ENCODE results near the gene ANKRD16. TPM values are rescaled to one million over a fixed set of nuclear protein-coding genes. Genes with fewer than 3 reads are reported as not detected.
A peak's percentile ranks its signal among the peaks of the same experiment; 100 is the strongest.

ANKRD16 gene
- 1 to 10 TPM; 3.3 to 8.9 (median 5.9) TPM for total RNA-seq

DNA sequence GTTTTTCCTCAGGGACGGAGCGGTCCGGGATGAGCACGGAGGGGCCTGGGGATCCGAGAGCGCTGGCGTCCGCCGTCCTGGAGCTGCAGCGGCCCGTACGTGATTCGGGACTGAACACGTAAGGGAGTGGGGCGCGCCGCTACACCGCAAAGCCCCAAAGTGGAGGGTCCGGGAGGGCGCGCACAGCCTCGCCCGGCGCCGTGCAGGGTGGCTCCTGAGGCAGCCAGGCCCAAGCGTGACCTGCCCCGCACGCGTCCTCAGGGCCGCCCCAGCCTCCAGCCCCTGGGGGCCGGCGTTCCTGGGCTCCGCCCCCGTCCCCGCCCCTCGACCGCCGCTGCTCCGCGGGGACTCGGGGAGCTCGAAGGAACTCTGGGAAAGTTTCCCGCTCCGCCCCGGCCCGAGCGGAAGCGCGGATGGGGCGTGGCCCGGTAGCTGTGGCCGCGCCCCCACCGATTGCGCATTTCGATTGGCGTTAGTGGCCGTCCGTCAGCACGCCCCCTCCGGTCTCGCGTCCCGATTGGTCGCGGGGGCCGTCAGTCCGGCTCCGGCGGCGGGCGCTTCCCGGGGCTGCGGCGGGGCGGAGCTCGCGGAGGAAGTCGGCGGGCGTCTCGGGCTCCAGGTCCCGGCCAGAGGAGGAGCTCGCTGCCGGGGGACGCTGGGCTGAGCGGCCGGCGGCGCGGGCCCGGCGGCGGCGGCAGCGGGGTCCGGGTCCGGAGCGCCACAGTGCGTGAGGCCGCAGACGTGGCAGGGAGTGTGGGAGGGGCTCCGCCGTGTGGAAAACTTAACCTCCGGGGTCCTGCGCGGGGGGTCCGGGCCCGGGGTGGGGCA lies at the start of gene ANKRD16, which contains the start of gene FBH1:
Gene ANKRD16, minus strand, starts transcription at position 270 of the 828 bp plus-strand sequence. CDS start 539 bp downstream, outside the sequence.
Gene FBH1, plus strand, starts transcription at position 620 of the 828 bp plus-strand sequence. Its CDS starts 103 bp downstream, at position 723.
- Histone ChIP-seq H3K4me1 (peaks cover 0 to 53% (median 22%) of the 10 kb centered on the region in 3 donors), H3K36me3 (peaks cover 0 to 37% of the 10 kb centered on the region in 2 donors), H3K27ac (peak within 1 kb of the TSS; percentile 45 to 93 (median 89)), H3K27me3 (no peaks in the 10 kb centered on the region), H3K4me3 (peak within 1 kb of the TSS; percentile 53 to 91), H3K9me3 (no peaks in the 10 kb centered on the region)
- peak; percentile 71 for TF ChIP-seq POLR2AphosphoS5 (IDR thresholded peaks at IDR 0.05)
- no peak for TF ChIP-seq EP300 (IDR thresholded peaks at IDR 0.05)
- TF ChIP-seq, protein P1, sequence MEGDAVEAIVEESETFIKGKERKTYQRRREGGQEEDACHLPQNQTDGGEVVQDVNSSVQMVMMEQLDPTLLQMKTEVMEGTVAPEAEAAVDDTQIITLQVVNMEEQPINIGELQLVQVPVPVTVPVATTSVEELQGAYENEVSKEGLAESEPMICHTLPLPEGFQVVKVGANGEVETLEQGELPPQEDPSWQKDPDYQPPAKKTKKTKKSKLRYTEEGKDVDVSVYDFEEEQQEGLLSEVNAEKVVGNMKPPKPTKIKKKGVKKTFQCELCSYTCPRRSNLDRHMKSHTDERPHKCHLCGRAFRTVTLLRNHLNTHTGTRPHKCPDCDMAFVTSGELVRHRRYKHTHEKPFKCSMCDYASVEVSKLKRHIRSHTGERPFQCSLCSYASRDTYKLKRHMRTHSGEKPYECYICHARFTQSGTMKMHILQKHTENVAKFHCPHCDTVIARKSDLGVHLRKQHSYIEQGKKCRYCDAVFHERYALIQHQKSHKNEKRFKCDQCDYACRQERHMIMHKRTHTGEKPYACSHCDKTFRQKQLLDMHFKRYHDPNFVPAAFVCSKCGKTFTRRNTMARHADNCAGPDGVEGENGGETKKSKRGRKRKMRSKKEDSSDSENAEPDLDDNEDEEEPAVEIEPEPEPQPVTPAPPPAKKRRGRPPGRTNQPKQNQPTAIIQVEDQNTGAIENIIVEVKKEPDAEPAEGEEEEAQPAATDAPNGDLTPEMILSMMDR (IDR thresholded peaks at IDR 0.05) = no peak
- peak; percentile 71 for TF ChIP-seq POLR2A (IDR thresholded peaks at IDR 0.05)
- peak; percentile 96 for ATAC-seq
- WGBS, 2 donors (ENCODE audit: low coverage in 1 of 2) = no CpG with 5 or more reads among the region's 109 CpGs

- H3K27me3 ChIP-seq = no peaks in the 10 kb centered on the region
- WGBS, 2 donors (ENCODE audit: low coverage in 1 of 2) = 86 to 93% methylated on average over 3 to 12 of the region's 12 CpGs
- peaks cover 0 to 58% of the 10 kb centered on the region in 2 donors for H3K36me3 ChIP-seq
- no peak overlapping the region for H3K4me3 ChIP-seq
- no peak for TF ChIP-seq POLR2AphosphoS5 (IDR thresholded peaks at IDR 0.05)
- TF ChIP-seq, protein P1 (IDR thresholded peaks at IDR 0.05) = no peak
- TF ChIP-seq POLR2A (IDR thresholded peaks at IDR 0.05) = no peak
- no peak for TF ChIP-seq EP300 (IDR thresholded peaks at IDR 0.05)
- no peak for ATAC-seq
- no peak overlapping the region for H3K27ac ChIP-seq
- no peaks in the 10 kb centered on the region for H3K9me3 ChIP-seq
- H3K4me1 ChIP-seq = peaks cover 0 to 19% (median under 1%) of the 10 kb centered on the region in 3 donors
Observed at GRCh38 chr10:5938291-5938690, 48.6 kb upstream of the ANKRD16 start.

DNA sequence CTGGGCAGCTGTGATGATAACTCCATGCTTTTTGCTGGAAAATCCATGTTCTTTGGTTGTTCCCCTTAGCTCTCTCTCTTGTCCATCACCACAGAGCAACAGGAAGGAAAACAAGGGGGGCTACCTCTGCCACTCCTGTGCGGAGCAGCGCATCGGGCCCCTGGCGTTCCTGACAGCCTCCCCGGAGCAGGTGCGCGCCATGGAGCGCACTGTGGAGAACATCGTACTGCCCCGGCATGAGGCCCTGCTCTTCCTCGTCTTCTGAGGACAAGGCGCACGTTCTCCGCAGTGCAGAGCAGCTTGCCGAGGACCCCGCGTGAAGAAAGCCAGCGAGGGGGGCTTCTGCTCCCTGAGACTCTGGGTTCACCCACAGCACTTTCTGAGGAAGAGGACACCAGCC lies 47.3 kb upstream of the ANKRD16 start:
- Histone ChIP-seq H3K27me3 (no peaks in the 10 kb centered on the region), H3K27ac (no peak overlapping the region), H3K4me1 (peaks cover 0 to 8% (median 0%) of the 10 kb centered on the region in 3 donors), H3K36me3 (peaks cover 0 to 71% of the 10 kb centered on the region in 2 donors), H3K4me3 (no peak overlapping the region), H3K9me3 (no peaks in the 10 kb centered on the region)
- ATAC-seq = no peak
- WGBS, 2 donors (ENCODE audit: low coverage in 1 of 2) = 100% methylated on average over 1 of the region's 18 CpGs; no CpG with 5 or more reads in 1 of the 2 donors
- TF ChIP-seq POLR2AphosphoS5 (IDR thresholded peaks at IDR 0.05) (no peak), EP300 (IDR thresholded peaks at IDR 0.05) (no peak), POLR2A (IDR thresholded peaks at IDR 0.05) (no peak)
- TF ChIP-seq, protein P1 (IDR thresholded peaks at IDR 0.05) = no peak

- peaks cover 0 to 85% of the 10 kb centered on the region in 2 donors for H3K36me3 ChIP-seq
- no peaks in the 10 kb centered on the region for H3K9me3 ChIP-seq
- 93% methylated on average over 10 of the region's 10 CpGs; no CpG with 5 or more reads in 1 of the 2 donors for whole genome bisulfite sequencing, 2 donors (ENCODE audit: low coverage in 1 of 2)
- no peak for ATAC-seq
- no peaks in the 10 kb centered on the region for H3K4me1 ChIP-seq
- H3K4me3 ChIP-seq = no peak overlapping the region
- H3K27ac ChIP-seq = no peak overlapping the region
- TF ChIP-seq EP300 (IDR thresholded peaks at IDR 0.05) (no peak), POLR2AphosphoS5 (IDR thresholded peaks at IDR 0.05) (no peak), POLR2A (IDR thresholded peaks at IDR 0.05) (no peak)
- TF ChIP-seq, protein P1 (IDR thresholded peaks at IDR 0.05) = no peak
- H3K27me3 ChIP-seq = no peaks in the 10 kb centered on the region
Observed at GRCh38 chr10:5935628-5936027, 45.9 kb upstream of the ANKRD16 start.
